Psoas muscle (tissue), 8 donors: ENCODE measurements around the gene TLCD3A. TPM values are rescaled to one million over a fixed set of nuclear protein-coding genes. Genes with fewer than 3 reads are reported as not detected.
A peak's percentile ranks its signal among the peaks of the same experiment; 100 is the strongest.
"Not testable (repeated sequence)": the region's sequence is repeated elsewhere in the genome, so short reads cannot be mapped to it uniquely, and the experiment has no call there.

ENCODE experiments used
- ATAC-seq, 4 donors: fragments of 200-7000 bp; cut with Tn5 transposase; one replicate each; pipeline ENCODE4 v1.9.1; 2020; ENCODE audit warnings: moderate library complexity in 3 of 4, mild to moderate bottlenecking in 2 of 4
- DNase-seq, 2 donors: peaks; one replicate each; pipeline ENCODE4 v3.0.0-alpha.2; 2020
- H3K27ac ChIP-seq: fragments of 200-600 bp; one replicate; pipeline ENCODE4 v1.8.0; 2022
- H3K27me3 ChIP-seq, 3 donors: fragments of 200-600 bp in 1 of 3; one replicate each; pipeline versions ENCODE4 v1.6.1 to v1.8.0; 2013 to 2022; ENCODE audit warnings: low read length in 2 of 3, mild to moderate bottlenecking in 2 of 3, moderate library complexity in 1 of 3; ENCODE audit not compliant: insufficient read depth in 3 of 3
- H3K36me3 ChIP-seq, 2 donors: fragments of 200-600 bp in 1 of 2; one replicate each; pipeline versions ENCODE4 v1.6.1 to v1.8.0; 2013 to 2022; ENCODE audit warnings: low read depth in 1 of 2, mild to moderate bottlenecking in 1 of 2, moderate library complexity in 1 of 2; ENCODE audit not compliant: insufficient read depth in 1 of 2
- H3K4me1 ChIP-seq: fragments of 200-600 bp; one replicate; pipeline ENCODE4 v1.8.0; 2022
- H3K4me3 ChIP-seq: fragments of 200-600 bp; one replicate; pipeline ENCODE4 v1.8.0; 2022; ENCODE audit warnings: mild to moderate bottlenecking
- H3K9me3 ChIP-seq: fragments of 200-600 bp; one replicate; pipeline ENCODE4 v1.8.0; 2022
- WGBS, 3 donors: extraction: QIAGEN DNeasy Blood & Tissue Kit; methylation state at CpG; one replicate each; pipeline versions ENCODE4 v1.1.6 to v1.1.7; 2013; 5-methylcytosine and 5-hydroxymethylcytosine counted together
- intact Hi-C, 2 donors: fragments of 100-400 bp; cut with DNase I; formaldehyde crosslinking; loops; one replicate each; pipeline versions ENCODE4 v1.11.0 to v1.14.2; 2022
- polyA plus RNA-seq, 3 donors: library from polyadenylated mRNA; stranded (reverse); fragments of 200-250 nt; gene quantifications; one replicate each; pipeline ENCODE4 v1.2.3, GENCODE V29; 2013
- total RNA-seq, 4 donors: library from RNA; stranded (reverse); fragmentation: NEBNext Ultra II Directional in 2 of 4; extraction: Animal tissue kit (Norgen Biotek cat#: 25700) in 2 of 4; gene quantifications; one replicate each; pipeline versions ENCODE4 v1.2.1 to v1.2.4, GENCODE V29; 2021 to 2023
- TF ChIP-seq, protein P1 (sequence below): fragments of 200-600 bp; IDR thresholded peaks from one replicate; pipeline ENCODE4 v1.8.0; 2022; ENCODE audit warnings: antibody characterized with exemption
- donor health status: healthy with polysubstance abuse.
- donor health status: DM: no; HTN: no; CAD: no; lungs with moderate emphysema.
- donor health status: Bipolar disorder and iron deficiency.
- donor health status: healthy.
- donor health status: DM: yes; HTN: yes; CAD: no.
- donor health status: DM: no; HTN: no; CAD: no.
- donor health status: DM: no; HTN: no; CAD: no.
- donor health status: DM: yes; HTN: yes; CAD: no.

The TLCD3A gene
- total and polyA plus RNA-seq, 7 donors, result 0.75 to 2.8 (median 1.4) TPM

- TF ChIP-seq, protein P1, sequence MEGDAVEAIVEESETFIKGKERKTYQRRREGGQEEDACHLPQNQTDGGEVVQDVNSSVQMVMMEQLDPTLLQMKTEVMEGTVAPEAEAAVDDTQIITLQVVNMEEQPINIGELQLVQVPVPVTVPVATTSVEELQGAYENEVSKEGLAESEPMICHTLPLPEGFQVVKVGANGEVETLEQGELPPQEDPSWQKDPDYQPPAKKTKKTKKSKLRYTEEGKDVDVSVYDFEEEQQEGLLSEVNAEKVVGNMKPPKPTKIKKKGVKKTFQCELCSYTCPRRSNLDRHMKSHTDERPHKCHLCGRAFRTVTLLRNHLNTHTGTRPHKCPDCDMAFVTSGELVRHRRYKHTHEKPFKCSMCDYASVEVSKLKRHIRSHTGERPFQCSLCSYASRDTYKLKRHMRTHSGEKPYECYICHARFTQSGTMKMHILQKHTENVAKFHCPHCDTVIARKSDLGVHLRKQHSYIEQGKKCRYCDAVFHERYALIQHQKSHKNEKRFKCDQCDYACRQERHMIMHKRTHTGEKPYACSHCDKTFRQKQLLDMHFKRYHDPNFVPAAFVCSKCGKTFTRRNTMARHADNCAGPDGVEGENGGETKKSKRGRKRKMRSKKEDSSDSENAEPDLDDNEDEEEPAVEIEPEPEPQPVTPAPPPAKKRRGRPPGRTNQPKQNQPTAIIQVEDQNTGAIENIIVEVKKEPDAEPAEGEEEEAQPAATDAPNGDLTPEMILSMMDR, result no peak
- 71 to 79% (median 76%) methylated on average over 3 of the region's 3 CpGs for WGBS, 3 donors
- Histone ChIP-seq H3K4me1 (peaks cover 32% of the 10 kb centered on the region), H3K27ac (no peak overlapping the region), H3K4me3 (peak overlapping the region; percentile 100), H3K27me3 (no peaks in the 10 kb centered on the region), H3K36me3 (peaks cover 5 to 48% of the 10 kb centered on the region in 2 donors), H3K9me3 (no peaks in the 10 kb centered on the region)
- intact Hi-C loops, result no loop called here
- ATAC-seq (no peak), DNase-seq (no peak)
Observed at GRCh38 chr17:784143-784542, 51.7 kb downstream of the TLCD3A start.

- H3K27ac ChIP-seq, intact Hi-C loops, H3K9me3 ChIP-seq, H3K27me3 ChIP-seq, DNase-seq, H3K4me3 ChIP-seq, ATAC-seq: not testable (repeated sequence)
- 90 to 99% (median 98%) methylated on average over 7 of the region's 7 CpGs for WGBS, 3 donors
- H3K4me1 ChIP-seq, result peaks cover 32% of the 10 kb centered on the region
- H3K36me3 ChIP-seq, result peaks cover 5 to 59% of the 10 kb centered on the region in 2 donors
Observed at GRCh38 chr17:785901-786300, 53.5 kb downstream of the TLCD3A start.

DNA sequence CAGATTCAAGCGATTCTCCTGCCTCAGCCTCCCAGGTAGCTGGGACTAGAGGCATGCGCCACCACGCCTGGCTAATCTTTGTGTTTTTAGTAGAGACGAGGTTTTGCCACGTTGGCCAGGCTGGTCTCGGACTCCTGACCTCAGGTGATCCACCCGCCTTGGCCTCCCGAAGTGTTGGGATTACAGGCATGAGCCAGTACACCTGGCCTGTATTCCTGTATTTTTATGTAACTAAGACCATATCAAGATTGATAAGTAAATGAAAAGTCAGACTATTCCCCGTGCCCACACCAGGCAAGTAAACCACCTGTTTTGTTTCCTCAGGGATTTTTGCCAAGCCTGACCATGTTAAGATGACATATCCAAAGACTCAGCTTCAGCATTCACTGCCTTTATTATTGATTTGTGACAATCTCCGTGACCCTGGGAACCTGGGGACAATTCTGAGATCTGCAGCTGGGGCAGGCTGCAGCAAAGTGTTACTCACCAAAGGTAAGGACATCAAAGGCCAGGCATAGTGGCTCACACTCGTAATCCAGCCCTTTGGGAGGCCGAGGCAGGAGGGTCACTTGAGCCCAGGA lies 55.3 kb downstream of the TLCD3A start:
- peaks cover 5 to 77% of the 10 kb centered on the region in 2 donors for H3K36me3 ChIP-seq
- peaks cover 24% of the 10 kb centered on the region for H3K4me1 ChIP-seq
- DNase-seq (no peak), ATAC-seq (no peak)
- no peaks in the 10 kb centered on the region for H3K9me3 ChIP-seq
- TF ChIP-seq, protein P1, result no peak
- no peaks in the 10 kb centered on the region for H3K27me3 ChIP-seq
- H3K27ac ChIP-seq, result no peak overlapping the region
- 78 to 88% (median 80%) methylated on average over 12 of the region's 12 CpGs for WGBS, 3 donors
- H3K4me3 ChIP-seq, result no peak overlapping the region
- intact Hi-C loops, result no loop called here

GRCh38 chr17:788551-788950 lies 56.2 kb downstream of the TLCD3A start:
- no peak for DNase-seq
- Histone ChIP-seq H3K27me3 (no peaks in the 10 kb centered on the region), H3K4me3 (no peak overlapping the region), H3K27ac (no peak overlapping the region), H3K36me3 (peaks cover 5 to 75% of the 10 kb centered on the region in 2 donors), H3K4me1 (peaks cover 16% of the 10 kb centered on the region), H3K9me3 (no peaks in the 10 kb centered on the region)
- TF ChIP-seq, protein P1, result no peak
- intact Hi-C loops, result no loop called here
- WGBS, 3 donors, result 79 to 87% (median 79%) methylated on average over 4 of the region's 4 CpGs
- ATAC-seq, result no peak

GRCh38 chr17:789160-789840 lies 56.9 kb downstream of the TLCD3A start:
- WGBS, 3 donors, result 81 to 88% (median 87%) methylated on average over 14 of the region's 14 CpGs
- no peaks in the 10 kb centered on the region for H3K9me3 ChIP-seq
- intact Hi-C loops, result no loop called here
- no peak overlapping the region for H3K27ac ChIP-seq
- peaks cover 8% of the 10 kb centered on the region for H3K4me1 ChIP-seq
- TF ChIP-seq, protein P1, result no peak
- H3K27me3 ChIP-seq, result no peaks in the 10 kb centered on the region
- H3K36me3 ChIP-seq, result peaks cover 2 to 68% of the 10 kb centered on the region in 2 donors
- H3K4me3 ChIP-seq, result no peak overlapping the region
- no peak for DNase-seq
- no peak for ATAC-seq

- H3K4me3 ChIP-seq, H3K4me1 ChIP-seq, H3K9me3 ChIP-seq, H3K27me3 ChIP-seq, ATAC-seq, H3K27ac ChIP-seq: not testable (repeated sequence)
- peak; percentile 55 to 58 for DNase-seq
- intact Hi-C loops, result loop anchor here in 1 of 2 donors (10.0 kb wide), 1 partner anchor 95 kb away; no protein-coding TSS in a partner anchor
- WGBS, 3 donors, result 78 to 87% (median 80%) methylated on average over 29 to 38 of the region's 38 CpGs
- H3K36me3 ChIP-seq, result peaks cover 0 to 59% of the 10 kb centered on the region in 2 donors
Observed at GRCh38 chr17:789931-790873, 57.8 kb downstream of the TLCD3A start.

- not testable (repeated sequence) for H3K4me3 ChIP-seq, ATAC-seq, H3K9me3 ChIP-seq, H3K27me3 ChIP-seq, H3K27ac ChIP-seq
- DNase-seq, result peak in 1 of 2 donors; percentile 33
- 76 to 85% (median 79%) methylated on average over 9 to 10 of the region's 12 CpGs for WGBS, 3 donors
- intact Hi-C loops, result loop anchor here in 1 of 2 donors (10.0 kb wide), 1 partner anchor 94 kb away; no protein-coding TSS in a partner anchor
- peaks cover 0 to 55% of the 10 kb centered on the region in 2 donors for H3K36me3 ChIP-seq
- H3K4me1 ChIP-seq, result peaks cover 12% of the 10 kb centered on the region
Observed at GRCh38 chr17:790874-791247, 58.5 kb downstream of the TLCD3A start.
